ENCODE results near the gene CDK3. TPM values are rescaled to one million over a fixed set of nuclear protein-coding genes. Genes with fewer than 3 reads are reported as not detected.

CDK3 gene
- total and polyA plus RNA-seq, 2 donors (not counting 1 experiment from before 2014, with no cell fraction given) = 15.0 to 20.5 TPM

GRCh38 chr17:76033139-76033538 lies 32.5 kb downstream of the CDK3 start:
- no peak overlapping the region for H3K4me2 ChIP-seq (replicated peaks; ENCODE audit: low read depth, low read length, poor library complexity, severe bottlenecking)
- no peak overlapping the region for H2AFZ ChIP-seq (ENCODE audit: insufficient read depth, low read depth, low read length, poor library complexity, severe bottlenecking)
- H4K20me1 ChIP-seq (ENCODE audit: control insufficient read depth, insufficient read depth, low read length, poor library complexity, severe bottlenecking) = no peaks in the 10 kb centered on the region
- peaks cover 8 to 9% of the 10 kb centered on the region in 2 donors for H3K4me1 ChIP-seq (ENCODE audit: control insufficient read depth in 2 of 2, insufficient read depth in 2 of 2, low read length in 2 of 2)
- ATAC-seq (ENCODE audit: low read depth) (no peak), DNase-seq (no peak)
- no peaks in the 10 kb centered on the region for H3K27me3 Mint-ChIP-seq
- intact Hi-C loops (cut with micrococcal nuclease) = no loop called here
- ChIA-PET CTCF (no interaction called here), POLR2A (no interaction called here)
- H3K9ac ChIP-seq (ENCODE audit: low read length) = no peak overlapping the region
- peaks cover 0 to 4% of the 10 kb centered on the region in 2 experiments for H3K36me3 ChIP-seq (replicated peaks in 1 of 2; ENCODE audit: control extremely low read depth in 1 of 2, control insufficient read depth in 1 of 2, extremely low read depth in 1 of 2, insufficient read depth in 2 of 2, low read length in 1 of 2)
- H3K27me3 ChIP-seq (replicated peaks in 1 of 4; ENCODE audit: control extremely low read depth in 1 of 4, control insufficient read depth in 3 of 4, insufficient read depth in 4 of 4, low read length in 3 of 4) = peaks cover 0 to 2% (median 0%) of the 10 kb centered on the region in 4 experiments
- no peak overlapping the region for H3K4me3 Mint-ChIP-seq
- H3K27ac ChIP-seq (ENCODE audit: low read length in 2 of 2) = no peak overlapping the region
- no peaks in the 10 kb centered on the region for H3K9me3 Mint-ChIP-seq (ENCODE audit: insufficient read depth)
- H3K9me3 ChIP-seq (ENCODE audit: control extremely low read depth in 1 of 3, control insufficient read depth in 2 of 3, insufficient read depth in 1 of 3, low read length in 2 of 3) = no peaks in the 10 kb centered on the region
- peaks cover 8% of the 10 kb centered on the region for H3K4me1 Mint-ChIP-seq
- H3K4me3 ChIP-seq (ENCODE audit: control extremely low read depth in 1 of 5, extremely low read depth in 1 of 5, insufficient read depth in 1 of 5, low read depth in 2 of 5, low read length in 4 of 5) = no peak overlapping the region
- no peaks in the 10 kb centered on the region for H3K79me2 ChIP-seq (ENCODE audit: control insufficient read depth, insufficient read depth, low read length)
- WGBS (ENCODE audit: insufficient coverage) = 98% methylated on average over 6 of the region's 6 CpGs
- TF ChIP-seq EZH2 (IDR thresholded peaks at IDR 0.05; ENCODE audit: borderline replicate concordance, insufficient read depth, low read depth, low read length, poor library complexity, severe bottlenecking) (no peak), CTCF (IDR thresholded peaks at IDR 0.05) (no peak)
- H3K27ac Mint-ChIP-seq = no peak overlapping the region

GRCh38 chr17:76034428-76035350 lies 34.0 kb downstream of the CDK3 start:
- H3K27me3 ChIP-seq (replicated peaks in 1 of 4; ENCODE audit: control extremely low read depth in 1 of 4, control insufficient read depth in 3 of 4, insufficient read depth in 4 of 4, low read length in 3 of 4) = no peaks in the 10 kb centered on the region
- H3K36me3 ChIP-seq (replicated peaks in 1 of 2; ENCODE audit: control extremely low read depth in 1 of 2, control insufficient read depth in 1 of 2, extremely low read depth in 1 of 2, insufficient read depth in 2 of 2, low read length in 1 of 2) = peaks cover 8 to 18% of the 10 kb centered on the region in 2 experiments
- no peak overlapping the region for H3K4me3 Mint-ChIP-seq
- no peak overlapping the region for H3K27ac Mint-ChIP-seq
- H3K79me2 ChIP-seq (ENCODE audit: control insufficient read depth, insufficient read depth, low read length) = no peaks in the 10 kb centered on the region
- no peaks in the 10 kb centered on the region for H3K9me3 Mint-ChIP-seq (ENCODE audit: insufficient read depth)
- no peak overlapping the region for H3K4me3 ChIP-seq (ENCODE audit: control extremely low read depth in 1 of 5, extremely low read depth in 1 of 5, insufficient read depth in 1 of 5, low read depth in 2 of 5, low read length in 4 of 5)
- TF ChIP-seq EZH2 (IDR thresholded peaks at IDR 0.05; ENCODE audit: borderline replicate concordance, insufficient read depth, low read depth, low read length, poor library complexity, severe bottlenecking) (no peak), CTCF (IDR thresholded peaks at IDR 0.05) (no peak)
- peaks cover 3% of the 10 kb centered on the region in 2 donors for H3K4me1 ChIP-seq (ENCODE audit: control insufficient read depth in 2 of 2, insufficient read depth in 2 of 2, low read length in 2 of 2)
- intact Hi-C loops (cut with micrococcal nuclease) = no loop called here
- no peak for ATAC-seq (ENCODE audit: low read depth)
- ChIA-PET CTCF (interaction anchor here (1.0 kb wide), 1 partner anchor 21 kb away, joined by 3 read pairs; no protein-coding TSS in a partner anchor), POLR2A (no interaction called here)
- H3K9ac ChIP-seq (ENCODE audit: low read length) = no peak overlapping the region
- DNase-seq = no peak
- no peaks in the 10 kb centered on the region for H3K9me3 ChIP-seq (ENCODE audit: control extremely low read depth in 1 of 3, control insufficient read depth in 2 of 3, insufficient read depth in 1 of 3, low read length in 2 of 3)
- no peaks in the 10 kb centered on the region for H3K27me3 Mint-ChIP-seq
- WGBS (ENCODE audit: insufficient coverage) = 97% methylated on average over 12 of the region's 13 CpGs
- peaks cover 3% of the 10 kb centered on the region for H3K4me1 Mint-ChIP-seq
- H3K4me2 ChIP-seq (replicated peaks; ENCODE audit: low read depth, low read length, poor library complexity, severe bottlenecking) = no peak overlapping the region
- no peak overlapping the region for H2AFZ ChIP-seq (ENCODE audit: insufficient read depth, low read depth, low read length, poor library complexity, severe bottlenecking)
- no peak overlapping the region for H3K27ac ChIP-seq (ENCODE audit: low read length in 2 of 2)
- H4K20me1 ChIP-seq (ENCODE audit: control insufficient read depth, insufficient read depth, low read length, poor library complexity, severe bottlenecking) = no peaks in the 10 kb centered on the region
